HG03097 (cell line): ENCODE results near the gene NR5A2.

Experiments used
- ATAC-seq: cut with Tn5 transposase; IDR thresholded peaks from one replicate; pipeline ENCODE4 v1.9.1; 2021; ENCODE audit not compliant: unreplicated experiment, low FRiP score

The NR5A2 gene

DNA sequence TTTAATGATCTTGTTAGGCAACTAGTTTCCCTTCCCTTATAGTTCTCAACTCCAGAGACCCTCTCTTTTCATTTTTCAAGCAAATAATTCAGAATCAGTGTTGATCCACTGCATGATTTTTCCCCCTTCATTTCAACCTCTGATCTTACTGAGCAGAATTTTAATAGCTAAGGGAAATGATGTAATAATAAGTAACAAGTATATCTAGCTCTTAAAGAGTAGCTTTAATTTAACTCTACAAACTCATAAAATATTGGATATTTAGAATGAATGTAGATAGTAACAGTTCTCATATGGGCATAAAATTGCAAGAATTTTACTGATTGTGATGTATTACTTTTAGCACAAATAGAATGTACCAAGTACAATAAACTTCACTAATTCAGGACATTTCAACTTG, 130.2 kb downstream of the NR5A2 start:
- no peak for ATAC-seq

DNA sequence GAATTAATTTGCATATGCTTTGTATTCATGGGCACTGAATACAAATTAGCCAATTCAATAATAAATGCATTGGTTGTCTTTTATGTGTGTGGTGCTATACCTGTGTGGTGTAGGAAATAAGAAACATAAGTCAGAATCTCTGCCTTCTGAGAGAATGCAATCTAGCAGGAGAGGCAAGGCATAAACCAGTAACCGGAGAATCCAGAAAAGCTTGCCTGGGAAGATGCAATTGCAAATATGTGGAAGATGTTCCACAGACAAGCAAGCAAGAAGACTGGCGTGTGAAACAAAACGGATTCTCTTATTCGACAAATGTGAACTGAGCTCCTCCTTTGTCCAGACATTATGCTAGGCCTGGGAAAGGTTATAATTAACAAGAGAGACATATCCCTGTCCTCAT, 134.3 kb downstream of the NR5A2 start:
- ATAC-seq: no peak

DNA sequence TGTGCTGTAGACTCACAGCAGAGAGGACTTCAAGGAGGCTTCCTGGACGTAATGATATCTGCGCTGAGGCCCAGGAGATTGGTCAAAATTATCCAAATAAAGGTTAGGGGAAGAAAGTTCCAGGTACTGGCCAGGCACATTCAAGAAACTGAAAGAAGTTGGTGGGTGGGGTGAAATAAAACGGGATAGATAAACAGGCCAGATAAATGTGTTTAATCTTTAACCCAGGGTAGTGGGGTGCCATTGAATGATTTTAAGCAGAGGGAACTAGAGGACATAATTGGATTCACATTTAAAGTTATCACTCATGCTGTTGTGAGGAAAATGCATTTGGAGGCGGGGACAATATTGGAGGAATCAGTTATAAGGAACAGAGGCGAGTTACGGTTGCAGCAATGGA, 134.7 kb downstream of the NR5A2 start:
- ATAC-seq: no peak

- ATAC-seq: no peak
Measured at GRCh38 chr1:200162877-200163276, 135.4 kb downstream of the NR5A2 start.

DNA sequence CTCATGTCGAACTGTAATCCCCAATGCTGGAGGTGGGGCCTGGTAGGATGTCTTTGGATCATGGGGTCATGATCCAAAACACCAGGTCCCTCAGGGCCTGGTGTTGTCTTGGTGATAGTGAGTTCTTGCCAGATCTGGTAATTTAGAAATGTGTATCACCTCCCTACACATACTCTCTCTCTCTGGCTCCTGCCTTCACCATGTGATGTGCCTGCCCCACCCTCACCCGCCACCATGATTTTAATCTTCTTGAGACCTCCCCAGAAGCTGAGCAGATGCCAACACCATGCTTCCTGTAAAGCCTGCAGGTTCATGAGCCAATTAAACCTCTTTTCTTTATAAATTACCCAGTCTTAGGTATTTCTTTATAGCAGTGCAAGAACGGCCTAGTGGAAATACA, 136.4 kb downstream of the NR5A2 start:
- no peak for ATAC-seq

DNA sequence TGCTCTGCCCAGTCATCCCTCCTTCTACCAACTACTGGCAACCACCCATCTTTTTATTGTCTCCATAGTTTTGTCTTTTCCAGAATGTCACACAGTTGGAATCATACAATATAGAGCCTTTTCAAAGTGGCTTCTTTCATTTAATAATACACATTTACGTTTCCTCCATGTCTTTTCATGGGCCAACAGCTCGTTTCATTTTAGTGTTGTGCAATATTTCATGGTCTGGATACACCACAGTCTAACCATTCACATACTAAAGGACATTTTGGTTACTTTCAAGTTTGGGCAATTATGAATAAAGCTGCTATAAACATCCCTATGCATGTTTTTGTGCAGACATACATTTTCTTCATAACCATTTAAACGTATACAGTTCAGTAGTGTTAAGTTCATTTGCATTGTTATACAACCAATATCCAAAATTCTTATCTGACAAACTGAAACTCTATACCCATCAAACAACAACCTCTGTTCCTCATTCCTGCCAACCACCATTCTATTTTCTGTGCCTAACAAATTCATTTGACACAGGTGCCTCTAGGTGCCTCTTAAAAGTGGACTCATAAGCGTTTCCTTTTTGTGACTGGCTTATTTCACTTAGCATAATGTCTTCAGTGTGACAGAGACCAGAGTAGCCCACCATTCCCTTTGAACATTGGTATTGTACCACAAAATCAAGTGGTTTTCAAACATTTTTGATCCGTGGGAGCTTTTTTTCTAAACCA, 138.1 kb downstream of the NR5A2 start:
- ATAC-seq: no peak

- no peak for ATAC-seq
Measured at GRCh38 chr1:200166411-200166810, 138.9 kb downstream of the NR5A2 start.

GRCh38 chr1:200168926-200169325, 141.4 kb downstream of the NR5A2 start:
- ATAC-seq: no peak

DNA sequence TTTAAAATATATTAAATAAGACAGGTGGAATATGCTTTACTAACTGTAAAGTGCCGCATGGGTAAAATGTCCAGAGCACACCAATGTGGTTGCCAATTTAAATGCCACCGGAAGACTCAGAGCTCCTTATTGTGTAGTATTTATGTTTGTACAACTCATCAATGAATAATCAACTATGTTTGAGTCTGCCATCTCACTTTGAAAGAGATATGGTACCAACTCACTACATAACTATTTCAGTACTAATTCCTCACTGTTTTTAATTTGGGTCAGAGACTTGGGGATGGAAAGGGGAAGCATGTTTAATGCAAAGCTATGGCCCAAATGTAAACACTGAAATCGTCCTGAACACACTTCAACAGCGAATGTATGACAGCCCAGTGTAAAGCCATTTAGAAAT, 144.8 kb downstream of the NR5A2 start:
- no peak for ATAC-seq

- no peak for ATAC-seq
Measured at GRCh38 chr1:200173097-200173618, 145.6 kb downstream of the NR5A2 start.

- no peak for ATAC-seq
Measured at GRCh38 chr1:200174525-200175295, 147.2 kb downstream of the NR5A2 start.

- ATAC-seq: no peak
Measured at GRCh38 chr1:200176181-200176580, 148.7 kb downstream of the NR5A2 start.

- no peak for ATAC-seq
Measured at GRCh38 chr1:200176798-200177197, 149.3 kb downstream of the NR5A2 start.

DNA sequence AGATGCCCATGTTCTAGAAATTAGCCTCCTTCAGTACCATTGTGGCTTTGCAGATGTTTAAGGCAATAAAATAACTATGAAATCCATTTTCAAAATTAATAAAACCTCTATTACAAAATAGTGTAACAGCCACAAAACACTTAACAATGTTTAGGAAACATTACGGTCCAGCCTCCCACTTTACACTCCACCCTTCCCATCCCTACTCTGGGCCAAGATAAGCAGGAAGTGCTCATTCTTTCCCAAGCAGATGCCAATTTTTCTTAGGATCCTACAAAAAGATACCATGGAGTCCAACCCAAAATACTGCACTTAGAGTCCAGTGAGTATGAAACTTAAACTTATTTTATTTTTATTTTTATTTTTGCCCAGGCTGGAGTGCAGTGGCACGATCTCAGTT, 150.8 kb downstream of the NR5A2 start:
- no peak for ATAC-seq

- ATAC-seq: no peak
Measured at GRCh38 chr1:200179126-200179780, 151.7 kb downstream of the NR5A2 start.

- ATAC-seq: no peak
Measured at GRCh38 chr1:200179781-200180160, 152.3 kb downstream of the NR5A2 start.

DNA sequence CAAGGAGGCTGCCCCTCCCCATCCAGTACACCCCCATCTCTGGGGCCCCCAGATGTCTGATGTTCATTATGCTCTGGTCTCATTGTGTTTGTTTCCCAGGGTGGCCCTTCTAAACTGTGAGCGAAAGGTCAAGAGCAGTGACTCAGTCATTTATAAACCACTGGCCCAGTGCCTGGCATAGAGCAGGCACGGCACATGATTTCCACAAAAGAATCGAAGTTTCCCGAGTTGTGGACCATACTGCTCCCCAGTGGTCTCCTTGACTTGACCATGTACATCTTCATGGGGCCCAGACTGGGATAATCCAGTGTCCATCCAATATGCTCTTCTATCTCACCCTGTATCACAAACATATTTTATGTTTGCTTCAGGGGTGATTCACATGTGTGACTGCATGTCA, 153.3 kb downstream of the NR5A2 start:
- no peak for ATAC-seq

DNA sequence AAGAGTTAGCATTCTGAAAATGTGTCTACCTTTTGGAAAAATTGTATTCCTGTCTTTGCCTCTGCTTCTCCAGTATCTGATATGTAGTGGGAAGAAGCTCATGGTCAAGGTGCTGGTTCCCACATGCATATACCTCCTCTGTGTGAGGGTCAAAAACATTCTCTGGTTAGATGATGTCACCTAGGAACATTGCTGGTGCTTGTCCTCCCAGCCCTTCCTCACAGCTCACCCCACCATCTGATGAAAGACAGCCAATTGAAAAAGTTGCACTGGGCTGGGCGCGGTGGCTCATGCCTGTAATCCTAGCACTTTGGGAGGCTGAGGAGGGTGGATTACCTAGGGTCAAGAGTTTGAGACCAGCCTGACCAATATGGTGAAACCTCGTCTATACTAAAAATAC, 154.4 kb downstream of the NR5A2 start:
- no peak for ATAC-seq

GRCh38 chr1:200182701-200183100, 155.2 kb downstream of the NR5A2 start:
- no peak for ATAC-seq

- no peak for ATAC-seq
Measured at GRCh38 chr1:200183637-200184036, 156.1 kb downstream of the NR5A2 start.

- no peak for ATAC-seq
Measured at GRCh38 chr1:200184196-200184595, 156.7 kb downstream of the NR5A2 start.
